ENCODE data around the gene MMP14.

DNA sequence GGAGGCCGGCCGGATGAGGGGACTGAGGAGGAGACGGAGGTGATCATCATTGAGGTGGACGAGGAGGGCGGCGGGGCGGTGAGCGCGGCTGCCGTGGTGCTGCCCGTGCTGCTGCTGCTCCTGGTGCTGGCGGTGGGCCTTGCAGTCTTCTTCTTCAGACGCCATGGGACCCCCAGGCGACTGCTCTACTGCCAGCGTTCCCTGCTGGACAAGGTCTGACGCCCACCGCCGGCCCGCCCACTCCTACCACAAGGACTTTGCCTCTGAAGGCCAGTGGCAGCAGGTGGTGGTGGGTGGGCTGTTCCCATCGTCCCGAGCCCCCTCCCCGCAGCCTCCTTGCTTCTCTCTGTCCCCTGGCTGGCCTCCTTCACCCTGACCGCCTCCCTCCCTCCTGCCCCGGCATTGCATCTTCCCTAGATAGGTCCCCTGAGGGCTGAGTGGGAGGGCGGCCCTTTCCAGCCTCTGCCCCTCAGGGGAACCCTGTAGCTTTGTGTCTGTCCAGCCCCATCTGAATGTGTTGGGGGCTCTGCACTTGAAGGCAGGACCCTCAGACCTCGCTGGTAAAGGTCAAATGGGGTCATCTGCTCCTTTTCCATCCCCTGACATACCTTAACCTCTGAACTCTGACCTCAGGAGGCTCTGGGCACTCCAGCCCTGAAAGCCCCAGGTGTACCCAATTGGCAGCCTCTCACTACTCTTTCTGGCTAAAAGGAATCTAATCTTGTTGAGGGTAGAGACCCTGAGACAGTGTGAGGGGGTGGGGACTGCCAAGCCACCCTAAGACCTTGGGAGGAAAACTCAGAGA is 9.6 kb downstream of the MMP14 start:
- no peak for TF ChIP-seq SP1 (CRISPR knock-in tag; conservative IDR thresholded peaks at IDR 0.05)
- TF ChIP-seq, protein P1, sequence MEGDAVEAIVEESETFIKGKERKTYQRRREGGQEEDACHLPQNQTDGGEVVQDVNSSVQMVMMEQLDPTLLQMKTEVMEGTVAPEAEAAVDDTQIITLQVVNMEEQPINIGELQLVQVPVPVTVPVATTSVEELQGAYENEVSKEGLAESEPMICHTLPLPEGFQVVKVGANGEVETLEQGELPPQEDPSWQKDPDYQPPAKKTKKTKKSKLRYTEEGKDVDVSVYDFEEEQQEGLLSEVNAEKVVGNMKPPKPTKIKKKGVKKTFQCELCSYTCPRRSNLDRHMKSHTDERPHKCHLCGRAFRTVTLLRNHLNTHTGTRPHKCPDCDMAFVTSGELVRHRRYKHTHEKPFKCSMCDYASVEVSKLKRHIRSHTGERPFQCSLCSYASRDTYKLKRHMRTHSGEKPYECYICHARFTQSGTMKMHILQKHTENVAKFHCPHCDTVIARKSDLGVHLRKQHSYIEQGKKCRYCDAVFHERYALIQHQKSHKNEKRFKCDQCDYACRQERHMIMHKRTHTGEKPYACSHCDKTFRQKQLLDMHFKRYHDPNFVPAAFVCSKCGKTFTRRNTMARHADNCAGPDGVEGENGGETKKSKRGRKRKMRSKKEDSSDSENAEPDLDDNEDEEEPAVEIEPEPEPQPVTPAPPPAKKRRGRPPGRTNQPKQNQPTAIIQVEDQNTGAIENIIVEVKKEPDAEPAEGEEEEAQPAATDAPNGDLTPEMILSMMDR (IDR thresholded peaks at IDR 0.05) = no peak
- TF ChIP-seq IRF2 (CRISPR knock-in tag; IDR thresholded peaks at IDR 0.05; ENCODE audit: borderline replicate concordance, low read depth) = no peak
- TF ChIP-seq ELF4 (CRISPR knock-in tag; IDR thresholded peaks at IDR 0.05; ENCODE audit: low read depth) = no peak
- no peak for TF ChIP-seq RELA (CRISPR knock-in tag; IDR thresholded peaks at IDR 0.05; ENCODE audit: borderline replicate concordance)
- TF ChIP-seq CREB1 (CRISPR knock-in tag; IDR thresholded peaks at IDR 0.05) = no peak
- no peak for TF ChIP-seq NR2C2 (CRISPR knock-in tag; IDR thresholded peaks at IDR 0.05)
- no peak for TF ChIP-seq ZNF232 (CRISPR knock-in tag; IDR thresholded peaks at IDR 0.05)
- no peak for TF ChIP-seq ZNF416 (CRISPR knock-in tag; IDR thresholded peaks at IDR 0.05)

All from WTC11 (cell line).